Measurements from ENCODE around the gene ENDOV. TPM values are rescaled to one million over a fixed set of nuclear protein-coding genes. Genes with fewer than 3 reads are reported as not detected.

Gene ENDOV
- 10 to 100 TPM; 15.9 to 36.0 (median 21.3) TPM for total RNA-seq

DNA sequence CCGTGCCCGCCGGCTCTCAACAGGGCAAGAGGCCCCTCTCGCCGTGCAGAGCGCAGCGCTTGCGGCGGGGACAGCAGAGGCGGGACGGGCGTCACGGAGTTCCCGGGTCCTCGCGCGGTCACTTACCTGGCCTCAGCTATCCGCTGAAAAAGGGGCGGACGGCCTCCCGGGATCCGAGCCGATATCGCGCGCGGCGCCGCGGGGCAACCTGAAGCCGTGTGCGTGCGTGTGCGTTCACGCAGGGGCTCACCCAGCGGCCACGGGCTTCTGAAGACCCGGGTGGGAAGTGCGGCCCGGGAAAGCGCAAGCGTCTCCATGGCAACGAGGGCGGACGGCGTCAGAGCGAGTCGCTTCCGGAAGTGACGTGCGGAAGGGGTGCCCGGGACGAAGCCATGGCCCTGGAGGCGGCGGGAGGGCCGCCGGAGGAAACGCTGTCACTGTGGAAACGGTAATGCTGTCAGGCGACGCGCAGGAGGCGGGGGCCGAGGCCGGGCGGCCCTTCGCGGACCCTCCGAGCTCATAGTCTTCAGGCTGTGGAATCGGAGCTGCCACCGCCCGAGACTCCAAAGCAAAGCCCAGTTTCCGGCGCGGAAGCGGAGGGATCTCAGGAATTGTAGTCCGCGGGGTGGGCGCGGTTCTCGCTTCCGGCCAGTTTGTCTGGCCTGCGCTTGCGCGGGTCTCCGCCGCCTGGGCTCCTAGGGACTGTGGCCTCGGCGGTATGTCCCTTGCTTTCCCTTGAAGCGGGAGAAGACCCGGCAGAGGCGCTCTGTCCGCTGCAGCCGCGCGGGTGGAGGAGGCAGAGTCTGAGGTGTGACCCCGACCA, at the start of gene ENDOV:
Gene ENDOV (plus strand): TSS at position 365 of the 823 bp plus-strand sequence. CDS start 28 bp downstream, at position 393.
- ATAC-seq (replicated peaks in 6 of 8) = peak; percentile 89 to 94 (median 92)
- peak within 1 kb of the TSS; percentile 98 to 99 for H3K27ac ChIP-seq
- 0 to 4% (median 0%) methylated on average over 4 to 26 of the region's 97 CpGs; no CpG with 5 or more reads in 5 of the 10 experiments for WGBS, 10 experiments
- H3K4me1 ChIP-seq (replicated peaks in 1 of 2) = peaks cover 12 to 16% of the 10 kb centered on the region in 2 donors
- peak within 1 kb of the TSS; percentile 72 to 98 (median 82) for H3K4me3 ChIP-seq
- in situ Hi-C loops (cut with MboI; ENCODE audit: low pct_unique_long_range_greater_than_20kb in 2 of 9, low sequenced_read_pairs in 9 of 9, unreplicated experiment in 9 of 9) = no loop called here

DNA sequence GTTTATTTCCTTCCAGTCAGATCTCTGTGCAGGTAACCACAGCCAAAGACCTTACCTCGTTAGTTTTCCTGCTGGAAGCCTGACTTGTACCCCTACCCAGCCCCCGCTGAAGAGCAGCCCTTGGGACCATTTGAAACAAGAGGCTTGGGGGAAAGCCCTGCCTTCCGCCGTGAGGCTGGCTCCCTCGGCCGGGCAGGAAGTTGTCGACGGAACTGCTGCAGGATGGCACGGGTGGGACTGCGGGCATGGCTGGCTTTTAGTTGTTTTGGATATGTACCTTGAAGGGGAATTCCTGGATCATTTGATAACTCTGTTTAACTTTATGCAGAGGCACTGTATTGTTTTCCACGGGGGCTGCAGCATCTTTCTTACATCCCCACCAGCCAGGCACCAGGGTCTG, 49.0 kb upstream of the ENDOV start:
- Histone ChIP-seq H3K27ac (no peak overlapping the region), H3K4me3 (no peak overlapping the region), H3K4me1 (replicated peaks in 1 of 2) (peaks cover 0 to 13% of the 10 kb centered on the region in 2 donors)
- in situ Hi-C loops (cut with MboI; ENCODE audit: low pct_unique_long_range_greater_than_20kb in 2 of 9, low sequenced_read_pairs in 9 of 9, unreplicated experiment in 9 of 9) = no loop called here
- 50 to 100% (median 79%) methylated on average over 1 to 5 of the region's 11 CpGs; no CpG with 5 or more reads in 2 of the 10 experiments for WGBS, 10 experiments
- ATAC-seq (replicated peaks in 6 of 8) = no peak

DNA sequence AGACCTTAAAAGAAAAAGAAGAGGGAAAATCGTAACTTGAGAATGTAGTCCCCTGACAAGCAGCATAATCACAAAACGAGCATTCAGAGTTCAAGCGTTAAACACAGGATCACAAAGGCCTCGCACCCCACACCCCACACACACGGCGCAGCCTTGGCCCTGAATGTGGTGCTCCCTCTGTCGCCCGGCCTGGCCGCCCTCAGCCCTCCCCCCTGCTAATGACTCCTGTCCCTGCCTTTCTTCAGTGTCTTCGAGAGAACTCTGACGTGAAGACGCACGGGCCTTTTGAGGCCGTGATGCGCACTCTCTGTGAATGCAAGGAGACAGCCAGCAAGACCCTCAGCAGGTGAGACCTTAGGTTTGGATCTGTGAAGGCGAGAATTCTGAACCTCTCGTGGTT, 47.5 kb upstream of the ENDOV start:
- no peak overlapping the region for H3K4me3 ChIP-seq
- peak in 4 of 8 experiments; percentile 11 to 80 (median 74) for ATAC-seq (replicated peaks in 6 of 8)
- no peak overlapping the region for H3K27ac ChIP-seq
- peaks cover 0 to 13% of the 10 kb centered on the region in 2 donors for H3K4me1 ChIP-seq (replicated peaks in 1 of 2)
- in situ Hi-C loops (cut with MboI; ENCODE audit: low pct_unique_long_range_greater_than_20kb in 2 of 9, low sequenced_read_pairs in 9 of 9, unreplicated experiment in 9 of 9) = no loop called here
- WGBS, 10 experiments = 39 to 92% (median 76%) methylated on average over 1 to 11 of the region's 17 CpGs

DNA sequence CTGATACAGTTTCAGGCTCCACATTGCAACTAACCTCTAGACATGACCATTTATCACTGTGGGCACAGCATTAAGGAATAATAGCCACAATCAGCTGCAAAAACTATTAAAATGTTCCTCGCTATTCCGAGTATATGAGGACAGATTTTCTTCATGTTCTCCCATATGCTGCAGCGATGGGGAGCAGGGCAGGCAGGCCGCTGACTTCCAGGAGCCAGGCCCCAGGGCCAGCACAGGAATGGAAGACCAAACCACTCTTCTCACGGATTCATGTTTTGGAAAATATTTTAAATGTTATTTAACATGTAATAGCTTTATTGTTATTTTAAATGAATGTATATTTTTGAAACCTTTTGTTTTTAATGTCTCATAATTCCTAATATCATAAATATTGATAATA, 43.8 kb upstream of the ENDOV start:
- 71 to 100% (median 89%) methylated on average over 1 to 5 of the region's 5 CpGs for WGBS, 10 experiments
- H3K27ac ChIP-seq = no peak overlapping the region
- H3K4me1 ChIP-seq (replicated peaks in 1 of 2) = peaks cover 0 to 13% of the 10 kb centered on the region in 2 donors
- in situ Hi-C loops (cut with MboI; ENCODE audit: low pct_unique_long_range_greater_than_20kb in 2 of 9, low sequenced_read_pairs in 9 of 9, unreplicated experiment in 9 of 9) = no loop called here
- peak in 1 of 8 experiments; percentile 27 for ATAC-seq (replicated peaks in 6 of 8)
- H3K4me3 ChIP-seq = no peak overlapping the region

DNA sequence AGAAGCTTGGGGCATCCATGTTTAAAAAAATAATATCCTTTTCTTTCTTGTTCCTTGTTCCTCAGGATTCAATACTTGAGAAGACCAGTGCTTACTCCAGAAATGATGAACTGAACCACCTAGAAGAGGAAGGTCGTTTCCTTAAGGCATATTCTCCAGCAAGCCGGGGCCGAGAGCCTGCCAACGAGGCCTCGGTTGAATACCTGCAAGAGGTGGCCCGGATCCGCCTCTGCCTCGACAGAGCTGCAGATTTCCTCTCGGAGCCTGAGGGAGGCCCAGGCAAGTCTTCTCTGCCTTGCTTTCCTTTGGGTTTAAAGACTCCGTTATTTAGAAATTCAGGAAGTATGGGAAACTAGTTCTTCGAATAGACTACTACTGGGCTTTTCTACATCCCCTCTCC, 42.5 kb upstream of the ENDOV start:
- no peak for ATAC-seq (replicated peaks in 6 of 8)
- H3K4me1 ChIP-seq (replicated peaks in 1 of 2) = peaks cover 0 to 7% of the 10 kb centered on the region in 2 donors
- no peak overlapping the region for H3K27ac ChIP-seq
- 40 to 100% (median 82%) methylated on average over 1 to 10 of the region's 11 CpGs; no CpG with 5 or more reads in 1 of the 10 experiments for WGBS, 10 experiments
- no peak overlapping the region for H3K4me3 ChIP-seq
- in situ Hi-C loops (cut with MboI; ENCODE audit: low pct_unique_long_range_greater_than_20kb in 2 of 9, low sequenced_read_pairs in 9 of 9, unreplicated experiment in 9 of 9) = no loop called here

DNA sequence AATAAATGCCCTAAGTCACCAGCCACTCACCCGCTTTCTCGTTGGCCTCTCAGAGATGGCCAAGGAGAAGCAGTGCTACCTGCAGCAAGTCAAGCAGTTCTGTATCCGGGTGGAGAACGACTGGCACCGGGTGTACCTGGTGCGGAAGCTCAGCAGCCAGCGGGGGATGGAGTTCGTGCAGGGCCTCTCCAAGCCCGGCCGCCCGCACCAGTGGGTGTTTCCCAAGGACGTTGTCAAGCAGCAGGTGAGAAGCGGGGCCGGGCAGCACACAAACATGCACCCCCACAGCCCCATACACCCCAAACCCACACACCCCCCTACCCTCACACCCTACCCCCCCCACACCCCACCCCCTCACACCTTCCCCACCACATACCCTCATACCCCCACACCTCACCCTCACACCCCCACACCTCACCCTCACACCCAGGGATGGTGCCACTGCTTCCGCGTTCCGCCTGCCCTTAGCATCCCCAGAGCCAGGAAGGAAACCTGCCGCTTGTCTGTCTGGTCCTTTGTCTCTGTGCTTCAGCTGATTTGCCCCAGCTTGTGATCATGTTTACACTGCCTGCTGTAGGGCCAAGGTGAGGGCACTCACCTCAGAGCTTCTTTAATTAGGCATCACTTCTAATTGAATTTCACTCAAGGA, 41.9 kb upstream of the ENDOV start:
- Histone ChIP-seq H3K4me1 (replicated peaks in 1 of 2) (peaks cover 0 to 3% of the 10 kb centered on the region in 2 donors), H3K4me3 (no peak overlapping the region), H3K27ac (no peak overlapping the region)
- ATAC-seq (replicated peaks in 6 of 8) = no peak
- 94 to 100% (median 100%) methylated on average over 2 to 5 of the region's 18 CpGs; no CpG with 5 or more reads in 5 of the 10 experiments for WGBS, 10 experiments
- in situ Hi-C loops (cut with MboI; ENCODE audit: low pct_unique_long_range_greater_than_20kb in 2 of 9, low sequenced_read_pairs in 9 of 9, unreplicated experiment in 9 of 9) = no loop called here

DNA sequence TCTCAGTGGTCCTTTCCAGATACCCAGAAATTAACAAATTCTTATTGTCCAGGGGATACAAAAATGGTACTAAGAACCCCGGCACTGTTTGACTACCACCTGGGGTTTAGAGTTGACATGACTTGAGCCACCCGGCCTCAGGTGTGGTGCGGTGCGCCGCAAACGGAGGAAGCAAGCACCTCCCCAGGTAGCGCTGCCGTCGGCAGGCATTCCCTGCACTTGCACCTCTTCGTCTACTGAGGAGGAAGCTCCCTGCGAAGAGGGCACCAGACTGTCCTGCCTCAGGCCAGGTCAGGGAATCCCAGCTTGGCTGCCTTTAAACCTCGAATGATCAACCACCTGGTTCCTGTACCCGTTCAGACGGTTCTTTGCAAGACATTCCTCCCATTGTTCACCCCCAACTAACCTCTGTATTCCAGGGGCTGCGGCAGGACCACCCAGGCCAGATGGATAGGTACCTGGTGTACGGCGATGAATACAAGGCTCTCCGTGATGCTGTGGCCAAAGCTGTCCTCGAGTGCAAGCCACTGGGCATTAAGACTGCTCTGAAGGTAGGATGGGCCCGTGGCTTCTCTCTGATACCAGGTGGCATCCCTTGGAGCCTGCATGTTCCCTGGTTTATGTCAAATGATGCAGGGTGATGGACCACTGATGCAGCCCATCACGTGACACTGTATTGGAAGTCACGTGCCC, 40.8 kb upstream of the ENDOV start:
- ATAC-seq (replicated peaks in 6 of 8) = no peak
- Histone ChIP-seq H3K4me1 (replicated peaks in 1 of 2) (peaks cover 0 to 3% of the 10 kb centered on the region in 2 donors), H3K4me3 (no peak overlapping the region), H3K27ac (no peak overlapping the region)
- in situ Hi-C loops (cut with MboI; ENCODE audit: low pct_unique_long_range_greater_than_20kb in 2 of 9, low sequenced_read_pairs in 9 of 9, unreplicated experiment in 9 of 9) = no loop called here
- WGBS, 10 experiments = 77 to 100% (median 93%) methylated on average over 1 to 10 of the region's 22 CpGs; no CpG with 5 or more reads in 2 of the 10 experiments

DNA sequence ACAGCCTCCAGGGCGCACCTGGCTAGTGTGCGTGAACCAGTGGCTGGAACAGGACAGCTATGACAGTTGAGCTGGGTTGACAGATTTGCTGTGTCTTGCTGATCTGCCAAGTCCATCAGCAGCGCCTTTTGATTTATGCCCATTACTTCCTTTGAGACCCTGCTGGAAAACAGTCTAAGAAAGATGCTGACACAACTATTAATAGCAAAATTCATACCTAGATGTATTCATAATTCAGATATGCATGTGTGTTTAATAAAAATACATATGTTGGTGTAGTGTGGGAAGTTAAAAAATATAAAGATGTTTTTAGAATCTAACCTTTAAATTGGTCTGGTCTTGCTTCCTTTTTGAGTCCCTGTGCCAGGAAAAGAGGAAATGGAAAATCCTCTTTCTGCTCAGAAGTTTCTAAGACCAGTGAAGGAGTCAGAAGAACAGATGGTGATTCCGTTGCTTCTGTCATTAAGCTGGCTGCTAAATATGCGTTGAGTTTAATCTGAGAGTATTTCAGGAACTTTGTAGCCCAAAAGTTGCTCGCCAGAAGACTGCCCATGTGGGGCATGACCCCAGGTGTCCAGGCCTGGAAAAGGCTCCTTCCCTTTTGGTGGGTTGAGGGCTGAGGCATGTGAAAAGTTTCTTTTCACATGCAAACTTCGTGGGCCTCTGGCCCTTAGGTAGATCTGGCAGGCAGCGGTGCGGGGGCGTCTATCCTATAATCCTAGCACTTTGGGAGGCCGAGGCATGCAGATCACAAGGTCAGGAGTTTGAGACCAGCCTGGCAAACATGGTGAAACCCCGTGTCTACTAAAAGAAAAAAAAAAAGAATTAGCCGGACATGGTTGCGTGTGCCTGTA, 40.0 kb upstream of the ENDOV start:
- in situ Hi-C loops (cut with MboI; ENCODE audit: low pct_unique_long_range_greater_than_20kb in 2 of 9, low sequenced_read_pairs in 9 of 9, unreplicated experiment in 9 of 9) = no loop called here
- no peak for ATAC-seq (replicated peaks in 6 of 8)
- Histone ChIP-seq H3K4me3 (no peak overlapping the region), H3K4me1 (replicated peaks in 1 of 2) (peaks cover 0 to 3% of the 10 kb centered on the region in 2 donors), H3K27ac (no peak overlapping the region)
- WGBS, 10 experiments = 34 to 82% (median 61%) methylated on average over 1 to 9 of the region's 14 CpGs; no CpG with 5 or more reads in 4 of the 10 experiments

DNA sequence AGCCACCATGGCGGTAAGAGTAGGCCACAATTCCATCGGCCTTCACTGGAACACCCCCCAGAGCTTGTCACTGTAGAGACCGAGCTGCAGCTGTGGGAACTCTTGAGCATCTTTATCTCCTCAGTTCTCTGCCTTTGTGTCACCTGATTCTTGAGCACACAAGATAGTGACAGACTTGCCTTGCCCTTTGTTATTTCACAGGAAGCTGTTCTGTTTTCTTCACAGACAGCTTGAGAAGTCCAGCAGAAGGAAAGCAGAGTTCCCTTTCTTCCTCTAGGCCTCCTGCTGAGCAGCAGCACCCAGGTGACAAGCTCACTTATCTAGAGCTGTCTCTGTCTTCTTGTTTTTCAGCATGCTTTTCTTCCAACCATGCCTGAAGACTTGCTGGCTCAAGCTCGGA, 38.4 kb upstream of the ENDOV start:
- in situ Hi-C loops (cut with MboI; ENCODE audit: low pct_unique_long_range_greater_than_20kb in 2 of 9, low sequenced_read_pairs in 9 of 9, unreplicated experiment in 9 of 9) = no loop called here
- WGBS, 10 experiments = 85 to 100% (median 100%) methylated on average over 1 to 3 of the region's 4 CpGs; no CpG with 5 or more reads in 3 of the 10 experiments
- no peak overlapping the region for H3K27ac ChIP-seq
- no peak for ATAC-seq (replicated peaks in 6 of 8)
- no peak overlapping the region for H3K4me3 ChIP-seq
- H3K4me1 ChIP-seq (replicated peaks in 1 of 2) = no peaks in the 10 kb centered on the region

DNA sequence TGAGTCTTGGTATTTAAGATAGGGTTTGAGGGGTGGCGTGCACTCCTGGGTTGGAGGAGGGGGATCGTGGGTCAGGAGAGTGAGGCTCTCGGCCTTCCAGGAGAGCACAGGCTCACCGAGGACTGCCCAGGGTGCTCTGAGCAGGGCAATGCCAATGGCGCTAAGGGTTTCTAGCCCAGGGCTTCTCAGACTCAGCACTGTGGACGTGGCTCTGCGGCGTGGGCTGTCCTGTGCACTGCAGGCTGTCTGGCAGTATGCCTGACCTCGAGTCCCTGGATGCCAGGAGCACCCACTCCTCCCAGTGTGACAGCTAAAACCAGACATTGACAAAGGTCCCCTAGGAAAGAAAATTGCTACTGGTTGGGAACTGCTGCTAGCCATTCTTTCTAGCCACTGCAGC, 37.2 kb upstream of the ENDOV start:
- ATAC-seq (replicated peaks in 6 of 8) = no peak
- 93 to 100% (median 100%) methylated on average over 1 to 3 of the region's 9 CpGs; no CpG with 5 or more reads in 7 of the 10 experiments for WGBS, 10 experiments
- H3K4me1 ChIP-seq (replicated peaks in 1 of 2) = no peaks in the 10 kb centered on the region
- no peak overlapping the region for H3K4me3 ChIP-seq
- no peak overlapping the region for H3K27ac ChIP-seq
- in situ Hi-C loops (cut with MboI; ENCODE audit: low pct_unique_long_range_greater_than_20kb in 2 of 9, low sequenced_read_pairs in 9 of 9, unreplicated experiment in 9 of 9) = no loop called here

DNA sequence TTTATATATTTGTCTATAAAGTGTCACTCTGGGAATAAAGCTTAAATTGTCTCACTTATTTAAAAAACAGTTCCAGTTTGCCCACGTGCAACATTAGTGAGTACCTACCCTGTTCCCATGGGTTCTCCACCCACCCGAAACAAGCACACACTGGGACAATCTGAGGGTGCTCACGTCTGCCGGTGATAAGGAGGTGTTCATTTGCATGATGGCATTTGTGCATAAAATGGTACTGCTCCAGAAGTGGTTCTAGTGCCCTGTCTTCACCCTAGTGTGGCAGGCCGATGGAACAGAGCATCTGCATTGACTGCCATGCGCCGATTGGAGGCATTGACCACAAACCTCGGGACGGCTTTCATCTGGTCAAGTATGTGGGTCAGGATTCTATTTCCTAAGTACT, 35.6 kb upstream of the ENDOV start:
- in situ Hi-C loops (cut with MboI; ENCODE audit: low pct_unique_long_range_greater_than_20kb in 2 of 9, low sequenced_read_pairs in 9 of 9, unreplicated experiment in 9 of 9) = no loop called here
- H3K27ac ChIP-seq = no peak overlapping the region

DNA sequence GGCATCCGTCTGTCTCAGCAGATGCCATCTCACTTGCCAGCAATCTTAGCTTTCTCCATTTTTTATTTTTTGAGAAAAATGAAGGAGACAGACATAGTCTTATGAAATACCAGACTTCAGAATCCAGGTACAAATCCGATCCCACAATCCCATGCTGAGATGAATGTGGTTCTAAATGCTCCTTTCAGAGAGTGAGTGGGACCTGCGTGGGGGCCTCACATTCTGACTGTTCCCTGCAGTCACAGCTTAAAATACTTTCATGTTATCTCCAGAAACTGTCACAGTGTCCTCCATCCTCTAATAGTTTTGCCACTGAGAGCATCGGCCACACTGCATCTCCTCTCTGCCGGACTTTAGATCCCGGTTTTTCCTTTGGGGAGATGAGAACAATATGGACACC, 34.9 kb upstream of the ENDOV start:
- in situ Hi-C loops (cut with MboI; ENCODE audit: low pct_unique_long_range_greater_than_20kb in 2 of 9, low sequenced_read_pairs in 9 of 9, unreplicated experiment in 9 of 9) = no loop called here
- ATAC-seq (replicated peaks in 6 of 8) = no peak
- Histone ChIP-seq H3K4me3 (no peak overlapping the region), H3K27ac (no peak overlapping the region), H3K4me1 (replicated peaks in 1 of 2) (peaks cover 0 to 2% of the 10 kb centered on the region in 2 donors)
- 82 to 100% (median 89%) methylated on average over 1 to 6 of the region's 6 CpGs; no CpG with 5 or more reads in 4 of the 10 experiments for WGBS, 10 experiments

More for the DNA sequence above, 35.6 kb upstream of the ENDOV start:
- H3K4me1 ChIP-seq (replicated peaks in 1 of 2) = no peaks in the 10 kb centered on the region
- no peak overlapping the region for H3K4me3 ChIP-seq
- no peak for ATAC-seq (replicated peaks in 6 of 8)
- WGBS, 10 experiments = 60 to 96% (median 69%) methylated on average over 1 to 9 of the region's 9 CpGs; no CpG with 5 or more reads in 3 of the 10 experiments
